H9 (cell line): Measurements from ENCODE around the gene MCM7. TPM values are rescaled to one million over a fixed set of nuclear protein-coding genes. Genes with fewer than 3 reads are reported as not detected.

Experiments used
- DNase-seq: peaks from one replicate; pipeline ENCODE4 v3.0.0-alpha.2; 2017
- H2AFZ ChIP-seq: one replicate; pipeline ENCODE4 v1.6.1; 2013; ENCODE audit warnings: mild to moderate bottlenecking, low read length, control low read depth, moderate library complexity
- H2AK5ac ChIP-seq: 2 replicates; pipeline ENCODE4 v1.6.1; 2013; ENCODE audit warnings: low read length, control low read depth, mixed read lengths; ENCODE audit not compliant: insufficient read length
- H2BK120ac ChIP-seq: one replicate; pipeline ENCODE4 v1.6.1; 2013; ENCODE audit warnings: low read depth, mild to moderate bottlenecking, low read length, control low read depth, inconsistent platforms; ENCODE audit not compliant: poor library complexity, severe bottlenecking
- H2BK12ac ChIP-seq: 2 replicates; pipeline ENCODE4 v1.6.1; 2013; ENCODE audit warnings: low read length, control low read depth, mixed read lengths, low read depth; ENCODE audit not compliant: insufficient read length
- H2BK15ac ChIP-seq: 2 replicates; pipeline ENCODE4 v1.6.1; 2013; ENCODE audit warnings: low read depth, low read length, control low read depth
- H2BK20ac ChIP-seq: one replicate; pipeline ENCODE4 v1.6.1; 2013; ENCODE audit warnings: low read depth, mild to moderate bottlenecking, low read length, control low read depth, inconsistent platforms; ENCODE audit not compliant: poor library complexity, severe bottlenecking
- H2BK5ac ChIP-seq: 2 replicates; pipeline ENCODE4 v1.6.1; 2013; ENCODE audit warnings: low read length, control low read depth, mixed read lengths; ENCODE audit not compliant: insufficient read length
- H3K14ac ChIP-seq: 2 replicates; pipeline ENCODE4 v1.6.1; 2013; ENCODE audit warnings: low read length, control low read depth; ENCODE audit not compliant: insufficient read depth
- H3K18ac ChIP-seq: 2 replicates; pipeline ENCODE4 v1.6.1; 2013; ENCODE audit warnings: low read depth, mild to moderate bottlenecking, mixed read lengths, low read length, control low read depth; ENCODE audit not compliant: insufficient read length
- H3K23ac ChIP-seq: 2 replicates; pipeline ENCODE4 v1.6.1; 2013; ENCODE audit warnings: low read length, control low read depth, mixed read lengths, low read depth; ENCODE audit not compliant: insufficient read length
- H3K23me2 ChIP-seq: 2 replicates; pipeline ENCODE4 v1.6.1; 2013; ENCODE audit warnings: low read depth, mild to moderate bottlenecking, mixed read lengths, low read length, control low read depth; ENCODE audit not compliant: insufficient read length, poor library complexity, severe bottlenecking
- H3K27ac ChIP-seq: 2 replicates; pipeline ENCODE4 v1.5.1; 2013; ENCODE audit warnings: low read length, control low read depth, mixed read lengths, low read depth; ENCODE audit not compliant: insufficient read length
- H3K27me3 ChIP-seq: 2 replicates; pipeline ENCODE4 v1.6.1; 2013; ENCODE audit warnings: low read length, control low read depth, inconsistent platforms; ENCODE audit not compliant: insufficient read depth
- H3K4ac ChIP-seq: 2 replicates; pipeline ENCODE4 v1.6.1; 2013; ENCODE audit warnings: low read depth, mild to moderate bottlenecking, control low read depth, inconsistent platforms, low read length, moderate library complexity
- H3K4me1 ChIP-seq: 2 replicates; pipeline ENCODE4 v1.6.1; 2013; ENCODE audit warnings: low read length, control low read depth, inconsistent platforms; ENCODE audit not compliant: insufficient read depth
- H3K4me2 ChIP-seq: 2 replicates; pipeline ENCODE4 v1.6.1; 2013; ENCODE audit warnings: low read length, control low read depth, mixed read lengths; ENCODE audit not compliant: insufficient read length, insufficient read depth
- H3K56ac ChIP-seq: 2 replicates; pipeline ENCODE4 v1.6.1; 2013; ENCODE audit warnings: low read depth, mild to moderate bottlenecking, mixed read lengths, low read length, control low read depth; ENCODE audit not compliant: insufficient read length
- H3K79me1 ChIP-seq: 2 replicates; pipeline ENCODE4 v1.6.1; 2013; ENCODE audit warnings: low read depth, mild to moderate bottlenecking, moderate library complexity, low read length, control low read depth, inconsistent platforms; ENCODE audit not compliant: insufficient read depth, poor library complexity, severe bottlenecking
- H3K79me2 ChIP-seq: 2 replicates; pipeline ENCODE4 v1.6.1; 2013; ENCODE audit warnings: low read length, control low read depth, inconsistent platforms; ENCODE audit not compliant: insufficient read depth
- H3K9ac ChIP-seq: 2 replicates; pipeline ENCODE4 v1.6.1; 2013; ENCODE audit warnings: low read length, control low read depth, mixed read lengths; ENCODE audit not compliant: insufficient read length; ENCODE audit errors: extremely low read depth
- H3K9me3 ChIP-seq: one replicate; pipeline ENCODE4 v1.6.1; 2013; ENCODE audit warnings: low read depth, low read length, inconsistent platforms; ENCODE audit not compliant: control insufficient read depth
- H3T11ph ChIP-seq: one replicate; pipeline ENCODE4 v1.6.1; 2013; ENCODE audit warnings: mild to moderate bottlenecking, low read length, control low read depth, inconsistent platforms
- H4K20me1 ChIP-seq: one replicate; pipeline ENCODE4 v1.6.1; 2013; ENCODE audit not compliant: control insufficient read depth, insufficient read length, insufficient read depth
- H4K5ac ChIP-seq: 2 replicates; pipeline ENCODE4 v1.6.1; 2013; ENCODE audit warnings: low read depth, mild to moderate bottlenecking, mixed read lengths, low read length, control low read depth; ENCODE audit not compliant: insufficient read length
- H4K8ac ChIP-seq: replicated peaks from 2 replicates; pipeline ENCODE4 v1.6.1; 2013; ENCODE audit warnings: low read length, control low read depth, mixed read lengths, low read depth; ENCODE audit not compliant: insufficient read length
- H4K91ac ChIP-seq: 2 replicates; pipeline ENCODE4 v1.6.1; 2013; ENCODE audit warnings: low read depth, mild to moderate bottlenecking, moderate library complexity, mixed read lengths, low read length, control low read depth; ENCODE audit not compliant: insufficient read length
- H3K27ac Mint-ChIP-seq, 3 experiments: 2 replicates in 2 of 3; 3 replicates in 1 of 3; pipeline ENCODE4 v1.8.0; 2020 to 2021; ENCODE audit warnings: mixed read lengths in 3 of 3, mild to moderate bottlenecking in 1 of 3, moderate library complexity in 1 of 3
- H3K27me3 Mint-ChIP-seq: 2 replicates; pipeline ENCODE4 v1.8.0; 2021; ENCODE audit warnings: low read depth, mild to moderate bottlenecking, moderate library complexity, mixed read lengths
- H3K36me3 Mint-ChIP-seq, 3 experiments: 2 replicates in 2 of 3; 3 replicates in 1 of 3; pipeline ENCODE4 v1.8.0; 2020 to 2021; ENCODE audit warnings: low read depth in 3 of 3, mixed read lengths in 3 of 3; ENCODE audit not compliant: insufficient read depth in 1 of 3
- H3K4me1 Mint-ChIP-seq, 2 experiments: 2 replicates each; pipeline ENCODE4 v1.8.0; 2020; ENCODE audit warnings: mixed read lengths in 2 of 2
- H3K4me3 Mint-ChIP-seq, 2 experiments: 2 replicates in 1 of 2; 3 replicates in 1 of 2; pipeline ENCODE4 v1.8.0; 2020 to 2021; ENCODE audit warnings: mild to moderate bottlenecking in 2 of 2, mixed read lengths in 2 of 2, moderate library complexity in 1 of 2
- H3K9me3 Mint-ChIP-seq, 2 experiments: 2 replicates in 1 of 2; 3 replicates in 1 of 2; pipeline ENCODE4 v1.8.0; 2020; ENCODE audit warnings: mild to moderate bottlenecking in 2 of 2, mixed read lengths in 2 of 2, moderate library complexity in 1 of 2
- WGBS: extraction: QIAGEN DNeasy Blood & Tissue Kit; methylation state at CpG from one replicate; pipeline ENCODE4 v1.1.7; 2013; ENCODE audit warnings: missing lambda C conversion rate, low lambda C conversion rate, mixed read lengths; ENCODE audit not compliant: insufficient read length; ENCODE audit errors: extremely low coverage; 5-methylcytosine and 5-hydroxymethylcytosine counted together
- total RNA-seq: library from RNA; stranded (reverse); gene quantifications from 2 replicates; pipeline ENCODE4 v1.2.1, GENCODE V29; 2021
- TF ChIP-seq, protein P1 (sequence below): fragments of 200-600 bp; sonication (generic); conservative IDR thresholded peaks from 3 replicates; pipeline ENCODE4 v1.8.0; 2021; ENCODE audit warnings: antibody characterized with exemption, mild to moderate bottlenecking

MCM7 gene
- total RNA-seq, 1 experiment from 2014 or later, result 390 TPM

- DNase-seq, result peak; percentile 95
- no peak within 1 kb of the TSS for H2BK5ac ChIP-seq
- no peak within 1 kb of the TSS for H3K4ac ChIP-seq
- H3K23me2 ChIP-seq, result peaks cover 5% of the 10 kb centered on the region
- peak within 1 kb of the TSS; percentile 60 for H3K18ac ChIP-seq
- H3K79me2 ChIP-seq, result no peaks in the 10 kb centered on the region
- H3K9ac ChIP-seq, result peak within 1 kb of the TSS; percentile 94
- H3K4me1 ChIP-seq, result no peaks in the 10 kb centered on the region
- H2BK120ac ChIP-seq, result no peak within 1 kb of the TSS
- peak within 1 kb of the TSS; percentile 97 for H3K4me2 ChIP-seq
- H2BK12ac ChIP-seq, result no peak within 1 kb of the TSS
- no peak within 1 kb of the TSS for H3K27ac ChIP-seq
- H2AK5ac ChIP-seq, result no peak within 1 kb of the TSS
- no peak within 1 kb of the TSS for H3K23ac ChIP-seq
- H3K9me3 ChIP-seq, result no peaks in the 10 kb centered on the region
- H4K20me1 ChIP-seq, result no peaks in the 10 kb centered on the region
- H4K91ac ChIP-seq, result no peak within 1 kb of the TSS
- H4K8ac ChIP-seq, result no peak within 1 kb of the TSS
- H2BK15ac ChIP-seq, result no peak within 1 kb of the TSS
- peak within 1 kb of the TSS; percentile 8 for H4K5ac ChIP-seq
- no CpG with 5 or more reads among the region's 49 CpGs for WGBS
- H3K56ac ChIP-seq, result no peak within 1 kb of the TSS
- H3K36me3 Mint-ChIP-seq, result peaks cover 4 to 18% (median 12%) of the 10 kb centered on the region in 3 experiments; a peak in 5 of 7 replicates
- peak within 1 kb of the TSS; percentile 99 for H3K27ac Mint-ChIP-seq
- peaks cover 12 to 13% of the 10 kb centered on the region in 2 experiments for H3K4me1 Mint-ChIP-seq
- H2BK20ac ChIP-seq, result no peak within 1 kb of the TSS
- no peak within 1 kb of the TSS for H3T11ph ChIP-seq
- no peaks in the 10 kb centered on the region for H3K27me3 ChIP-seq
- H3K14ac ChIP-seq, result peak within 1 kb of the TSS; percentile 88
- no peaks in the 10 kb centered on the region for H3K9me3 Mint-ChIP-seq
- no peak within 1 kb of the TSS for H2AFZ ChIP-seq
- no peaks in the 10 kb centered on the region for H3K79me1 ChIP-seq
- H3K27me3 Mint-ChIP-seq, result no peaks in the 10 kb centered on the region
- peak within 1 kb of the TSS; percentile 96 to 98 for H3K4me3 Mint-ChIP-seq
- TF ChIP-seq, protein P1, sequence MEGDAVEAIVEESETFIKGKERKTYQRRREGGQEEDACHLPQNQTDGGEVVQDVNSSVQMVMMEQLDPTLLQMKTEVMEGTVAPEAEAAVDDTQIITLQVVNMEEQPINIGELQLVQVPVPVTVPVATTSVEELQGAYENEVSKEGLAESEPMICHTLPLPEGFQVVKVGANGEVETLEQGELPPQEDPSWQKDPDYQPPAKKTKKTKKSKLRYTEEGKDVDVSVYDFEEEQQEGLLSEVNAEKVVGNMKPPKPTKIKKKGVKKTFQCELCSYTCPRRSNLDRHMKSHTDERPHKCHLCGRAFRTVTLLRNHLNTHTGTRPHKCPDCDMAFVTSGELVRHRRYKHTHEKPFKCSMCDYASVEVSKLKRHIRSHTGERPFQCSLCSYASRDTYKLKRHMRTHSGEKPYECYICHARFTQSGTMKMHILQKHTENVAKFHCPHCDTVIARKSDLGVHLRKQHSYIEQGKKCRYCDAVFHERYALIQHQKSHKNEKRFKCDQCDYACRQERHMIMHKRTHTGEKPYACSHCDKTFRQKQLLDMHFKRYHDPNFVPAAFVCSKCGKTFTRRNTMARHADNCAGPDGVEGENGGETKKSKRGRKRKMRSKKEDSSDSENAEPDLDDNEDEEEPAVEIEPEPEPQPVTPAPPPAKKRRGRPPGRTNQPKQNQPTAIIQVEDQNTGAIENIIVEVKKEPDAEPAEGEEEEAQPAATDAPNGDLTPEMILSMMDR, result no peak
These were observed 18.1 kb upstream of the MCM7 start, which contains the start of the genes CNPY4 and TAF6 for GRCh38 chr7:100119072-100119969. Gene CNPY4, plus strand, starts transcription at chr7:100119634. Its CDS starts 111 bp downstream, at chr7:100119745. Gene TAF6, minus strand, starts transcription at chr7:100119358. Its CDS starts 5,149 bp downstream, at chr7:100114209.
